ENCODE measurements around the gene CTNNBIP1. TPM values are rescaled to one million over a fixed set of nuclear protein-coding genes. Genes with fewer than 3 reads are reported as not detected.
A peak's percentile ranks its signal among the peaks of the same experiment; 100 is the strongest.

CTNNBIP1 gene
- total and polyA plus RNA-seq, 9 of the 15 experiments (the other 6 are each of a cell fraction or from before 2014, with no cell fraction given) = 0.65 to 29.2 (median 14.7) TPM

- no peak for TF ChIP-seq HBP1 (CRISPR knock-in tag; IDR thresholded peaks at IDR 0.05)
- no peak for TF ChIP-seq FOXJ3 (CRISPR knock-in tag; IDR thresholded peaks at IDR 0.05)
- TF ChIP-seq NR3C1 (CRISPR knock-in tag; IDR thresholded peaks at IDR 0.05) = no peak
- TF ChIP-seq STAG1 (CRISPR knock-in tag; IDR thresholded peaks at IDR 0.05; ENCODE audit: borderline replicate concordance) = peak; percentile 91; the same call in 1 of the 2 replicates
- no peak for TF ChIP-seq ZNF609 (CRISPR knock-in tag; IDR thresholded peaks at IDR 0.05; ENCODE audit: borderline replicate concordance)
- TF ChIP-seq USF1 (CRISPR knock-in tag; IDR thresholded peaks at IDR 0.05) = no peak
- TF ChIP-seq GMEB1 (CRISPR knock-in tag; IDR thresholded peaks at IDR 0.05) = no peak
- no peak for TF ChIP-seq MED1 (CRISPR knock-in tag; IDR thresholded peaks at IDR 0.05; ENCODE audit: borderline replicate concordance)
- peak; percentile 36 for TF ChIP-seq POU5F1 (IDR thresholded peaks at IDR 0.05; ENCODE audit: borderline replicate concordance, low read depth, low read length, partially characterized antibody)
- TF ChIP-seq ZEB2 (IDR thresholded peaks at IDR 0.05) = no peak
- TF ChIP-seq MBD2 (IDR thresholded peaks at IDR 0.05; ENCODE audit: borderline replicate concordance, low read depth) = no peak
- TF ChIP-seq CTCF (IDR thresholded peaks at IDR 0.05 in 2 of 3, conservative IDR thresholded peaks at IDR 0.05 in 1 of 3; ENCODE audit: insufficient read depth in 2 of 3, low read depth in 1 of 3, low read length in 3 of 3) = peak; percentile 97 to 98 (median 98)
- TF ChIP-seq CAMTA2 (CRISPR knock-in tag; conservative IDR thresholded peaks at IDR 0.05) = no peak
- TF ChIP-seq ZNF23 (CRISPR knock-in tag; IDR thresholded peaks at IDR 0.05) = no peak
Measured at GRCh38 chr1:9867408-9868243, 42.4 kb downstream of the CTNNBIP1 start (continued).
